NB4 (cell line): Measurements from ENCODE around the gene CTSO.

Source experiments
- CTCF ChIP-seq: IDR thresholded peaks from one replicate; pipeline ENCODE4 v1.5.1; 2012; ENCODE audit warnings: low read depth, low read length
- POLR2A ChIP-seq: IDR thresholded peaks from 2 replicates; pipeline ENCODE4 v1.6.1; 2011; ENCODE audit warnings: mild to moderate bottlenecking; ENCODE audit not compliant: insufficient read length; ENCODE audit errors: extremely low read depth

- TF ChIP-seq CTCF (no peak), POLR2A (no peak)
These were observed 53.3 kb downstream of the CTSO start for GRCh38 chr4:155900381-155900780.
